Measurements from ENCODE around the gene FLT1.

DNA sequence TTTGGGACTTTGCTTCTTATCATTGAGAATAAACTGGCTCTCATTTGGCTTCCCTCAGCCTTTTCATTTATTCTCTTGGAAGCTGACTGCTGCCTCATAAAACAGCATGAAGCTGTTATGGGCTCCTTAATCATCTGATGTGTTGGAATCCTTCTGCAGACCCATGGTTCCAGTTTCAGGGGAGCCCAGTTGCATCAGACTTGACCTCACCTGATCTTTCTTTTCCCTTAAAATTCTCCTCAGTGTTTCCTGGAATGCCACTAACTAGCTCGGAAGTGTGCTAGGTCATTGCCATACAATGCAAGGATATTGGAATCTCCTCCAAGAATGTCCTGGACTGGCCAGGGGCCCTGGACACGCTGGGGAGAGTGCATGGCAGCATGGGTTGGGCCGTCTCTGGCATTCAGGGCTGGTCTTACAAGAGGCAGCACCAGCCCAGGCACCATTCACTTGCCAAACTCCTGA lies 158.7 kb downstream of the FLT1 start:
- TF ChIP-seq POLR2AphosphoS5 (IDR thresholded peaks at IDR 0.05; ENCODE audit: low read depth, low read length) = no peak
- TF ChIP-seq, protein P1, sequence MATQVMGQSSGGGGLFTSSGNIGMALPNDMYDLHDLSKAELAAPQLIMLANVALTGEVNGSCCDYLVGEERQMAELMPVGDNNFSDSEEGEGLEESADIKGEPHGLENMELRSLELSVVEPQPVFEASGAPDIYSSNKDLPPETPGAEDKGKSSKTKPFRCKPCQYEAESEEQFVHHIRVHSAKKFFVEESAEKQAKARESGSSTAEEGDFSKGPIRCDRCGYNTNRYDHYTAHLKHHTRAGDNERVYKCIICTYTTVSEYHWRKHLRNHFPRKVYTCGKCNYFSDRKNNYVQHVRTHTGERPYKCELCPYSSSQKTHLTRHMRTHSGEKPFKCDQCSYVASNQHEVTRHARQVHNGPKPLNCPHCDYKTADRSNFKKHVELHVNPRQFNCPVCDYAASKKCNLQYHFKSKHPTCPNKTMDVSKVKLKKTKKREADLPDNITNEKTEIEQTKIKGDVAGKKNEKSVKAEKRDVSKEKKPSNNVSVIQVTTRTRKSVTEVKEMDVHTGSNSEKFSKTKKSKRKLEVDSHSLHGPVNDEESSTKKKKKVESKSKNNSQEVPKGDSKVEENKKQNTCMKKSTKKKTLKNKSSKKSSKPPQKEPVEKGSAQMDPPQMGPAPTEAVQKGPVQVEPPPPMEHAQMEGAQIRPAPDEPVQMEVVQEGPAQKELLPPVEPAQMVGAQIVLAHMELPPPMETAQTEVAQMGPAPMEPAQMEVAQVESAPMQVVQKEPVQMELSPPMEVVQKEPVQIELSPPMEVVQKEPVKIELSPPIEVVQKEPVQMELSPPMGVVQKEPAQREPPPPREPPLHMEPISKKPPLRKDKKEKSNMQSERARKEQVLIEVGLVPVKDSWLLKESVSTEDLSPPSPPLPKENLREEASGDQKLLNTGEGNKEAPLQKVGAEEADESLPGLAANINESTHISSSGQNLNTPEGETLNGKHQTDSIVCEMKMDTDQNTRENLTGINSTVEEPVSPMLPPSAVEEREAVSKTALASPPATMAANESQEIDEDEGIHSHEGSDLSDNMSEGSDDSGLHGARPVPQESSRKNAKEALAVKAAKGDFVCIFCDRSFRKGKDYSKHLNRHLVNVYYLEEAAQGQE (IDR thresholded peaks at IDR 0.05; ENCODE audit: insufficient read depth in 1 of 2, low read depth in 2 of 2, low read length in 2 of 2) = no peak
- no peak for TF ChIP-seq TAF1 (IDR thresholded peaks at IDR 0.05; ENCODE audit: borderline replicate concordance, insufficient read depth, low read length)
- TF ChIP-seq SIN3A (IDR thresholded peaks at IDR 0.05; ENCODE audit: borderline replicate concordance, insufficient read depth, low read length) = no peak
